GM18520 (cell line): Measurements from ENCODE around the gene OR51A4.
"Not testable (repeated sequence)": the region's sequence is repeated elsewhere in the genome, so short reads cannot be mapped to it uniquely, and the experiment has no call there.

Experiments used
- ATAC-seq: cut with Tn5 transposase; IDR thresholded peaks from one replicate; pipeline ENCODE4 v1.9.1; 2021; ENCODE audit not compliant: unreplicated experiment

Gene OR51A4, protein sequence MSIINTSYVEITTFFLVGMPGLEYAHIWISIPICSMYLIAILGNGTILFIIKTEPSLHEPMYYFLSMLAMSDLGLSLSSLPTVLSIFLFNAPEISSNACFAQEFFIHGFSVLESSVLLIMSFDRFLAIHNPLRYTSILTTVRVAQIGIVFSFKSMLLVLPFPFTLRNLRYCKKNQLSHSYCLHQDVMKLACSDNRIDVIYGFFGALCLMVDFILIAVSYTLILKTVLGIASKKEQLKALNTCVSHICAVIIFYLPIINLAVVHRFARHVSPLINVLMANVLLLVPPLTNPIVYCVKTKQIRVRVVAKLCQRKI

GRCh38 chr11:4947505-4947904 lies at the start of gene OR51A4:
Gene OR51A4, minus strand, starts transcription at chr11:4947605. Its CDS starts 505 bp downstream, at chr11:4947100.
- ATAC-seq: no peak

- ATAC-seq: no peak
Observed at GRCh38 chr11:4994551-4994950, 47.1 kb upstream of the OR51A4 start, which contains the start of gene OR51L1. Gene OR51L1, plus strand, starts transcription at chr11:4994851. Its CDS starts 4,132 bp downstream, at chr11:4998983.

- no peak for ATAC-seq
Observed at GRCh38 chr11:4991060-4991459, 43.7 kb upstream of the OR51A4 start.

GRCh38 chr11:4983841-4984240 lies 36.4 kb upstream of the OR51A4 start:
- ATAC-seq: no peak

GRCh38 chr11:4982678-4983077 lies 35.3 kb upstream of the OR51A4 start:
- ATAC-seq: no peak

- ATAC-seq: no peak
Observed at GRCh38 chr11:4979036-4979435, 31.6 kb upstream of the OR51A4 start.

DNA sequence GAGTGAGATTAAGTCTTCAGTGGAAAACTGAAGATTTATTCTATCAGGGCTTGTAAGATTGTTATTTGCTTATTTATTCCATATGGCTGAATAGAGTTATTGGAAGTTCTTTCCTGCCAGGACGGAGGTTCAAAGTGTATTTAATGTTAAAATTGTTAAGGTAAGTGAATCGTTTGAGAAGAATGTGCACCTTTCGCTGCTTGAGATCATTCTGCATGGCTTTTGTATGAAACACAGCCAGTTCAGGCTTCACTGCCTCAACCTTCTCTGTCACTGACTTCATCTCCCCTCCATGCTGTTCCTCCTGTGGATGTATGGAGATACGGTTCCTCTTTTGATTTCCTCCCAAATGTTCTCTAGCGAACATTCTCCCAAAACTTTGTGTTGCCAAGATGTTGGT lies 28.0 kb upstream of the OR51A4 start:
- ATAC-seq: no peak

DNA sequence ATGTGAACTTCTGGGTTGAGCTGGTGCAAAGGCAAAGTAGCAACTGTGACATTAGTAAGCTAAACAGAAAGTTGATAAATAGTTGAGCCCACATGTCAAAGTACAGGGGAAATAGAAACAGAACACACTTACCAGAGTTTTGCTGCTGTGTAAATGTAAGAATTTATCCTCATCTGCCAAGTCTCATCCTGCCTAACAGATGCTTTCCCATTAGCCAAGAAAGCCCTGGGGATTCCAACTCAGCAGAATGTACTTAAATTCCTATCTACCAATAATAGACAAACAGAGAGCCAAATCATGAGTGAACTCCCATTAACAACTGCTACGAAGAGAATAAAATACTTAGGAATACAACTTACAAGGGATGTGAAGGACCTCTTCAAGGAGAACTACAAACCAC lies 15.4 kb upstream of the OR51A4 start:
- no peak for ATAC-seq

DNA sequence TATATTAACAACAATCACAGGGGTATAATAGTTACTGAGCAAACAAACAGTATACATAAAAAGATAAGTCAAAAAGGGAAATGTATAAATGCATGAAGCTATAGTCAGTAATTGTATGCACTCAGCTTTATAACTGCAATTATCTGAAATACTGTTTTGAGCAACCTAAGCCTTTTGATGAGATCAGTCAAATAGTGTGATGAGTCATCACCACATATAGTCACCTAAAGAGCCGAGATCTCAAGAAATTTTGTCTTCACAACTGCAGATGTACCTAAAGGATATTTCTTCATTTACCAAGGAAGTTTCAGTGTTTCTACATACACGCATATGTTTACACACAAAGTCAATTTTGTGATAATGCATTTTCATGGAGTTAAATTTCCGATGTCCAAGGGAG lies 13.5 kb upstream of the OR51A4 start:
- no peak for ATAC-seq

DNA sequence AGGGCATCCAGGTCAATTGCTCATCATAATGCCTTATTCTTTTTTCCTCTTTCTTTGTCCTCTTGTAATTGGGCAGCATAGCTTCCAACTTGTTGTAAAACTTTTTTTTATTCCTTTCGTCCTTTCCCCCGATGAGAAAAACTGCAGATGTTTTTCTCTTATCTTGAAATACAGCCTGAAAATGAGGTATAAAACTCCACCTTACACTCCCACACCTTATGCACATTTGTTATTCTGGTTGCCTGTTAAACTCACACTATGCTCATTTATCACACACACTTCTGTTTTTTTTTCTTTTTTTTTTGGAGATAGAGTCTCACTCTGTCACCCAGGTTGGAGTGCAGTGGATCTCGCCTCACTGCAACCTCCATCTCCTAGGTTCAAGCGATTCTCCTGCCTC lies 10.0 kb upstream of the OR51A4 start:
- no peak for ATAC-seq

DNA sequence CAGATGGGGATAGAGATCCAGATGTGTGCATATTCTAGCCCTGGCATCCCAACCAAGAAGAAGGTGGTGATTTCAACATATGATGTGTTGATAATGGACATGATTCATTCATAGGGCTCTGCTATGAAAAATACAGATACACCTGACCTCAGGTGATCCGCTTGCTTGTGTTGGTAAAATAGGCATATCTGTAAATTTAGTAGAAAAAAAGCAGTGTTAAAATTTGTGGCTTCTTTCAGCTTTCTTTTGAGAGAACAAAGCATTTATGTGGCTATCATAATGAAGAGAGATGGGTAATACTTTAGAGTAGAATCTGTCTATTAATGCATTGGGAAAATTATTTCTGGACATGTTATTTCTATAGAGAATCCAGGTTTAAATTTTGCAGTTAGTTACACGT lies 8.2 kb upstream of the OR51A4 start, which contains the start of gene OR51A2:
Gene OR51A2 (minus strand): TSS at position 101 of the 400 bp plus-strand sequence. CDS start 0 bp downstream, at position 101.
- not testable (repeated sequence) for ATAC-seq

DNA sequence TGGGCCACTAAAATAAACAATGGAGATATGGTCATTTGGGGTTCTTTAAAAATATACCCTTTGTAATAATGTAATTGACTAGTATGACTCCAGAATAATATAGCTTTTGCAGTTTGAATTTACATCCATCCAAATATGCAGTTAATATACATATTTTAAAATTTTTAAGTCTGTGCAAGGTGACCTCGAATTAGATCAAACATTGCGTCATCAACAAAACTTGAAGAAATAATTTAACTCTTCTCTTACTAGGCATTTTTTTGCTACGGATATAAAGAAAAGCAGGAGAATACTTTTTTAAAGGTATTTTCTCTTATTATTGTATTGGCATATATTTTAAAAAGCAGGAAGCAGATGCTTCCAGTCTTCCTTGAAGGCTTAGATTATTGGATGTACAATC lies 10.7 kb downstream of the OR51A4 start:
- no peak for ATAC-seq

DNA sequence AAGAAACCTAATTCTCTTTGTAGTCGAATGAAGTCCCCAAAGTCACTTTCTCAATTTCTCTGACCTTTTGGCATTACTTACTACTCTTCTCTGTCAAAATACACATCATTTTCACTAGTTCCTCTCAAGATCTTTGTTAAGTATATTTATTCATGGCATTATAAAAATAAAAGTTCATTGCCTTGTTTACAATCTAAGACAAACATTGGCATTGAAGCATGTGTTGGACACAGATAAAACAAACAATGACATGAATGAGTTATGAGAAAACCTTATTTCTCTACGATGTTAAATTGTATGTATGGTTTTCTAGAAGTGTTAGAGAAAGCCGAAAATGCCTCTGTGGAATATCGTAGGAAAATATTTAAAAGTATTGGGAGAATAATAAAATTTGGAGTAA lies 14.7 kb downstream of the OR51A4 start:
- no peak for ATAC-seq

DNA sequence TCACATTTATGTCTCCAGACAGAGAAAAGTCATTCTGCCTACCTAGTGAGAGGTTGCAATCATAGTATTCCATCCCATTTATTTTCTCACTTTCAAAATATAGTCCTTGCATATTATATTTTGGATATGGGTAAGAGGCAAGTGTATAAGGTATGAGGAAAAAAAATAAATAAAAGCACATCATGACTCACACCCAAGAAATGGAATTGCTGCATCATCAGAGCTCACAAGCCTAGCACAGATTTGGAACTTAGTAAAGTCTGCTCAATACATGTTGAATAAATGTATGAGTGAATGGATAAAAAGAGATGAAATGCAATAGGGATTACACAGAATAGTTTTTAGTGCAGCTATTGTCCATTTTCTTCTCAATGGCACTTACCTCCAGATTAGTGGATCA lies 20.8 kb downstream of the OR51A4 start:
- ATAC-seq: no peak

DNA sequence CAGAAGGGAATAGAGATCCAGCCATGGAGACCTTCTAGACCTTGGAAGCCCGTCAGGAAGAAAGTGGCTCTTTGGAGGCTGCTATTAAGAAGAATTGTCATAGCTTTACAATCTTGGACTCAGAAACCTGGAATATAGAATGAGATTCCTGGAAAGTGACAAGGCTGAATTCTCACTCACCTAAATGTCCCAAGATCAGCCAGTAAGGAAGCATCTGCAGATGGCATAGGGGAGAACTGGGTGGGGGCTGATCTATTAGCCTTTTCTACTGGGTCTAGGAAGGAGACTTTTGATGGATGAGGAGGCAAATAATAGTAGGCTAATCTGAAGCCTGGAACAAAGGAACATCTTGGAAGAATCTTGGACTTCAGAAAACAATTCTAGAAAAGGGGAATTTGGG lies 23.2 kb downstream of the OR51A4 start, which contains the start of gene OR51G1:
Gene OR51G1 (minus strand): TSS at position 101 of the 400 bp plus-strand sequence. CDS start 0 bp downstream, at position 101.
- ATAC-seq: no peak

DNA sequence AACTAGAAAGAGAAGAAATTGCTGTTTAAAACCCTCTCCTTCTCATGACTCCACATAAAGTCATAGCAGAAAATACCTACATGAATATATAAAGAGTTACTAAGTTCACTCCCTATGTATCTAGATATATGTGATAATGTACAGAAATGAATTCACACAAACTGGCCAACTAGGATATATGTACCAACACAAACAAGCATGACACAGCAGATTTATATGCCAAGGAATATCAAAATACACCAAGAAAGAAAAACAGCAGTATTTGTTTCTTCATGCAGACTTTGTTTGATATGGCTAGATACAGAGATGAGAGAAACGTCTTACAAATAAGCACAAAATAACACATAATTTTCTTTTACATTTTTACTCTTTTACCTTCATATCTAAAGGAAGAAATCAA lies 25.1 kb downstream of the OR51A4 start:
- no peak for ATAC-seq

DNA sequence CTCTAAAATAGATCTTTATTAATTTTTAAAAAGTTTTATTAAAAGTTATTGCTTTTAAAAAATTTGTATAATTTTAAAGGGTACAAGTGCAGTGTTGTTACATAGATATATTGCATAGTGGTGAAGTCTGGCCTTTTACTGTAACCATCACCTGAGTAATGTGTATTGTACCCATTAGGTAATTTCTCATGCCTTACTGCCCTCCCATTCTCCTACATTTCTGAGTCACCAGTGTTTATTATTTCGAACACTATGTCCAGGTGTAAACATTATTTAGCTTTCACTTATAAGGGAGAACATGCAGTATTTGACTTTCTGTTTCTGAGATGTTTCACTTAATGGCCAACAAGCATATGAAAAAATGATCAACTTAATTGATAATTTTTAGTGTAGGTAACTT lies 25.6 kb downstream of the OR51A4 start:
- no peak for ATAC-seq

- no peak for ATAC-seq
Observed at GRCh38 chr11:4919250-4919649, 28.2 kb downstream of the OR51A4 start, which contains the start of gene OR51G2. Gene OR51G2, minus strand, starts transcription at chr11:4919350. Its CDS starts 3,687 bp downstream, at chr11:4915663.

GRCh38 chr11:4916581-4916980 lies 30.8 kb downstream of the OR51A4 start:
- no peak for ATAC-seq

GRCh38 chr11:4903484-4903883 lies 43.9 kb downstream of the OR51A4 start, which contains the start of gene OR51A7:
Gene OR51A7, plus strand, starts transcription at chr11:4903783. Its CDS starts 3,587 bp downstream, at chr11:4907370.
- no peak for ATAC-seq
